GM19351 (cell line): ENCODE measurements around the gene SLC6A19.

Source experiments
- ATAC-seq: cut with Tn5 transposase; IDR thresholded peaks from one replicate; pipeline ENCODE4 v1.9.1; 2021; ENCODE audit warnings: mild to moderate bottlenecking, moderate library complexity; ENCODE audit not compliant: unreplicated experiment

The SLC6A19 gene

DNA sequence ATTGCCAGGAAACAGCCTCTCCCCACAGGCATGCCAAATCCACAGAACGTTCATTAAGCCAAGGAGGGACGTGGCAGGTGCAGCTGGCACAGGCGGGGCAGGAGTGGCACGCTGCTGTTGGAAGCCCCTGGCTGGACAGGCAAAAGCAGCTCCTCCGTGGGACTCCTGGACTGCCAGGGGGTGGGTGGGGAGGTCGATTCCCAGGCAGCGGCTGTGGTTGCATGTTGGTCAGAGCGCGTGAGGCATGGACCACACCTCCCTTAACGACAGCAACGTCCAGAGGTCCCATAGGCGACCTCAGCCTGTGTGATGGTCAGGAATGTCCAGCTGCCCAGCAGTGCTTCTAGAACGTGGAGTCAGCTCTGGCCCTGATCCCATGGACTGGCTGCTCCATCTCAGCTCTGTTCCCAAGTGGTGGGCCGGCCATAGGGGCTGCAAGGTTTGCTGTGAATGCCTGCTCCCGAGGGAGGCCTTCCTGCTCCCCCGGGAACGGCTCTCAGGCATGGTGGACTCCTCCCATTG is 6.9 kb downstream of the SLC6A19 start:
- no peak for ATAC-seq

- no peak for ATAC-seq
Measured at GRCh38 chr5:1208743-1209488, 7.5 kb downstream of the SLC6A19 start.

DNA sequence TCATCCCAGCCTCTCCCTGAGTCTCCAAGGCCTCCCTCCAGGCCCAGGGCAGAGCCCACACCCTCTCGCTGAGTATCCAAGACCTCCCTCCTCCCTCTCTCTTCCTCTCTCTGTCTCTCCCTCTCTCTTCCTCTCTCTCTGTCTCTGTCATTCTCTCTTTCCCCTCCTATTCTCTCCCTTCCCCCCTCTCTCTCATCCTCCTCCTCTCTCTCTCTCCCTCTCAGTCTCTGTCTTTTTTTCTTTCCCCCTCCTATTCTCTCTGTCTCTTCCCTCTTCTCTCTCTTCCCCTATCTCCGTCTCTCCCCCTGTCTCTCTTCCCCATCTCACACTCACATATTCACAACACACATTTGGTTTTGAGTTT is 8.1 kb downstream of the SLC6A19 start:
- no peak for ATAC-seq

GRCh38 chr5:1209896-1210776 is 8.7 kb downstream of the SLC6A19 start:
- ATAC-seq = no peak

DNA sequence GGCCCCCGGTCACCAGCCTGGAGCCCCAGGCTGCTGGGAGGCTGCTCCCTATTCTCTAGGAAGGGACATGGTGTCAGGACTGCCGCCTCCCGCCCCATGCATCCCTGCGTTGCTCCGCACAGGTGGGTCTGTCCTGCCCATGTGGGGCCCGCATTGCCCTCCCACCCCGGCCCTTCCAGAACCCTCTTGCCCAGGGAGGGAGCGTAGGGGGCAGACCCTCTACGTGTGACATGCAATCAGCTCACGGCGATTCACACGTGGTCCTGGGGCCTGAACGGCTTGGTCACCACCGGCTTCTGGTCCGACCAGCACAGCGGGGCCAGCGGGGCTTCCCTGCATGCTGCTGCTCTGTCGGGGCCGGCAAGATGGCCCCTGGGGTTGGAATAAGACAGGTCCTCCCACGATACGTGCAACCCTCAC is 9.4 kb downstream of the SLC6A19 start:
- ATAC-seq = no peak

GRCh38 chr5:1211701-1212100 is 10.3 kb downstream of the SLC6A19 start:
- no peak for ATAC-seq

- ATAC-seq = no peak
Measured at GRCh38 chr5:1212271-1212670, 10.9 kb downstream of the SLC6A19 start.

DNA sequence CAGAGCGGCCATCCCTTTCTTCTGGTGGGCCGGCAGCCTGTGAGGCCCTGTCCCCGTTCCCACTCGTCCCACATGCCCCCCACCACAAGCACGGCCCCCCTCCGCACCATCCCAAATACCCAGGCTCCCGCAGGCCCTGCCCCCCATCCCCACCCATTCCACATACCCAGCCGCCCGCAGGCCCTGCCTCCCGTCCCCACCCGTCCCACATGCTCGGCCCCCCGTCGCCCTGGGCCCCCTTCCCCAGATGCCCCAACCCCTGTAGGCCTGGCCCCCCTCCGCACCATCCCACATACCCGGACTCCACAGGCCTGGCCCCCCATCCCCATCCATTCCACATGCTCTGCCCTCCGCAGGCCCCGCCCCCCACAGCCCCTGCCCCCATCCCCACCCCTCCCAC is 11.5 kb downstream of the SLC6A19 start:
- ATAC-seq = no peak

- no peak for ATAC-seq
Measured at GRCh38 chr5:1213508-1214162, 12.2 kb downstream of the SLC6A19 start.

DNA sequence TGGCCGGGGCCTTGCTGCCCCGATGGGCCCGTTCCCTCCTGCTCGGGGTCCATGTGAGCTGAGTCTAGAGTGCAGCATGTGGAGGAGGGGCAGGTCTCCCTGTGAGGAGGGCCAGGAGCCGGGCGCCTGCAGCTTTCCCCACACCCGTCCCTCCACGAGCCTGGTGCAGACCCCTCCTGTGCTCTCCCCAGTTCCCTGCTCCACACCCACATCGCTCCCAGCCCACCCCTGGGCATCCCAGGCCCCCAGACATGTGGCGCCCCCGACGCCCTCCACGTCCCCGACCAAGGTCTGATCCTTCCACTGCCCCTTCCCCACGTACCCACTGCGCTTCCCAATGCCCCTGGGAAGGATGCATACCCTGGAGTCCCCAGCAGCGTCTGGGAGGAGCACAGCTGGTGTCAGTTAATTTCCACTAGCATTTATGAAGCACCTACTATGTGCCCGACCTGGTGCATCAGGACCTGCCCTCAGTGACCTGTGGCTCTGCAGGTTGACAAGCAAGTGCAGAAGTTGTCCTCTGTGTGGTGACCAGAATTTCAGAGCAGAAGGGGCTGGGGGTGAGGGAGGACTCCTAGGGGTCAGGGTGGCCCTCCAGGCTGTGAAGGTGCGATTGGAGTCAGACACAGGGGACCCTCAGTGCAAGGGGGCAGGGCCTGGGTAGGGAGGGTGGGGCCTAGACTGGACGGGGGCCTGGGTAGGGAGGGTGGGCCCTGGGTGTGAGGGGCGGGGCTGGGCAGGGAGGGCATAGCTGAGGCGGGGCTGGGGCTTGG is 13.0 kb downstream of the SLC6A19 start:
- no peak for ATAC-seq

GRCh38 chr5:1214936-1215220 is 13.5 kb downstream of the SLC6A19 start:
- no peak for ATAC-seq

GRCh38 chr5:1215320-1216096 is 14.1 kb downstream of the SLC6A19 start:
- ATAC-seq = no peak

GRCh38 chr5:1216211-1216917 is 15.0 kb downstream of the SLC6A19 start:
- ATAC-seq = no peak

GRCh38 chr5:1216918-1217295 is 15.5 kb downstream of the SLC6A19 start:
- ATAC-seq = no peak

DNA sequence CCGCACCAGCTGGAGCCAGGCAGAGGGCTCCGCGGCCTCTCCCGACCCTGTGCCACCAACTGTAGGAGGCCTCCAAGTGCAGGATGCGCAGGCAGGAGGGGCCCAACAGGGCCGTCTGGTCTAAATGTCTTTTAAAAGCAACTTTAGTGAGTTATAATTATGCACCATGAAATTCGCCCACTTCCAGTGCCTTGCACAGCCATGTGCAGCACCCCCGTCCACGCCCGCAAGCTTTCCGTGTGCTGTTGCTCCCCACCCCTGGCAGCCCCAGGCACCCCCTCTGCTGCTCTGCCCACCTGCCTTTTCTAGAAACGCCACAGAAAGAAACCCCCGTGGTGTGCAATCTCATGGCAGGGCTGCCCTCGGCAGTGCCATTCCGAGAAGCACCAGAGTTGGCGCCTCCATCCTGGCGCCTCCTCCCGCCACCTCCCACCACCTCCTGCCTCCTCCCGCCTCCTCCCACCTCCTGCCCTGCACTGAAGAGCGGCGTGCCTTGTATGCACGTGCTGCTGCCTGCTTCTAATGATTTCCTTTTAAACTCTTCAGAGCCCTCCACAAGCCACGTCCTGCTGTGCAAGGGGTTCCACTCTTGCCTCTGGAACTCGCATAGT is 16.3 kb downstream of the SLC6A19 start:
- no peak for ATAC-seq

- no peak for ATAC-seq
Measured at GRCh38 chr5:1218351-1219080, 17.1 kb downstream of the SLC6A19 start.

GRCh38 chr5:1219098-1219767 is 17.8 kb downstream of the SLC6A19 start:
- no peak for ATAC-seq

- ATAC-seq = no peak
Measured at GRCh38 chr5:1219768-1220100, 18.3 kb downstream of the SLC6A19 start.
